ENCODE results near the gene LHX6. TPM values are rescaled to one million over a fixed set of nuclear protein-coding genes. Genes with fewer than 3 reads are reported as not detected.

The LHX6 gene
- total and polyA plus RNA-seq, 2 of the 4 experiments (the other 2 are of a cell fraction): under 0.01 to 0.05 TPM

DNA sequence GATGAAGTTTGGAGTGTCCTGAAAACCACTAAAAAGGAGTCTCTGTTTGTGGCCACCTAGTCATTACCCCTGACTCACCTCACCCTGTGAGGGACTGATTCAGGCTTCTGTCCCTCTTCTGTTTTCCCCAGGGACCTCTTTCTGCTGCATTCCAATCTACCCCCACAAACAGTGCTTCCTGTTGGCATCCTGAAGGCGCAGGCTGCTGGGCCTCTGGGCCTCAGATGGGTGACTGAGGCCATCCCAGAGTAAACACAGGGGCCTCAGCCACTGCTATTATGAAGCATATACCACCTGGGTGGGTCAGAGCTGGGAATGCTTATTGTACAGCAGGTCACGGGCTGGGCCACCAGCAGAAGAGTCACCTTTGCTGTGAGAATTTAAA is 49.1 kb downstream of the LHX6 start:
- no peak overlapping the region for H3K27ac ChIP-seq (ENCODE audit: insufficient read depth, low read length)
- no peak overlapping the region for H4K5ac ChIP-seq (ENCODE audit: low read depth, low read length)
- H2BK120ac ChIP-seq (ENCODE audit: low read depth, low read length): no peak overlapping the region
- 0 out of 2 replicates have a peak, but pooled peaks cover 4% of the 10 kb centered on the region for H3K4me1 ChIP-seq (ENCODE audit: control insufficient read depth, insufficient read depth, low read length)
- no peak overlapping the region for H4K8ac ChIP-seq (ENCODE audit: low read depth in 2 of 2, low read length in 2 of 2)
- H3K9me1 ChIP-seq (ENCODE audit: insufficient read depth, low read length): no peaks in the 10 kb centered on the region
- no peak overlapping the region for H3K14ac ChIP-seq (replicated peaks; ENCODE audit: low read depth, low read length)
- dilution Hi-C loops (cut with HindIII; ENCODE audit: low sequenced_read_pairs, unreplicated experiment): no loop called here
- ATAC-seq (ENCODE audit: low read depth): peak; percentile 42; the same call in 1 of the 2 replicates
- H3K56ac ChIP-seq (ENCODE audit: extremely low read depth, insufficient read depth, low read length): no peak overlapping the region
- no peak overlapping the region for H2AK9ac ChIP-seq (replicated peaks; ENCODE audit: low read depth, low read length, poor library complexity)
- no peak overlapping the region for H4K91ac ChIP-seq (ENCODE audit: insufficient read depth, low read depth, low read length)
- intact Hi-C loops (cut with micrococcal nuclease): no loop called here
- no TSS peak for BruUV-seq (replicated peaks)
- TF ChIP-seq FOS (IDR thresholded peaks at IDR 0.05; ENCODE audit: low read depth, low read length) (no peak), RAD21 (IDR thresholded peaks at IDR 0.05; ENCODE audit: low read length) (no peak), CEBPB (IDR thresholded peaks at IDR 0.05; ENCODE audit: low read depth, low read length) (no peak), NFE2L2 (IDR thresholded peaks at IDR 0.05; ENCODE audit: low read depth, low read length) (no peak), SMC3 (IDR thresholded peaks at IDR 0.05; ENCODE audit: low read depth, low read length) (no peak), BHLHE40 (IDR thresholded peaks at IDR 0.05; ENCODE audit: low read depth, low read length) (no peak), MXI1 (IDR thresholded peaks at IDR 0.05; ENCODE audit: borderline replicate concordance, low read depth, low read length) (no peak), CHD1 (IDR thresholded peaks at IDR 0.05; ENCODE audit: low read depth, low read length) (no peak), RFX5 (IDR thresholded peaks at IDR 0.05; ENCODE audit: low read depth, low read length) (no peak), POLR2A (IDR thresholded peaks at IDR 0.05; ENCODE audit: low read depth, low read length) (no peak), MAZ (IDR thresholded peaks at IDR 0.05; ENCODE audit: borderline replicate concordance, low read depth, low read length) (no peak), MAFK (IDR thresholded peaks at IDR 0.05; ENCODE audit: low read depth, low read length) (no peak), RCOR1 (IDR thresholded peaks at IDR 0.05; ENCODE audit: insufficient replicate concordance, low read length) (no peak)
- TF ChIP-seq, protein P1, sequence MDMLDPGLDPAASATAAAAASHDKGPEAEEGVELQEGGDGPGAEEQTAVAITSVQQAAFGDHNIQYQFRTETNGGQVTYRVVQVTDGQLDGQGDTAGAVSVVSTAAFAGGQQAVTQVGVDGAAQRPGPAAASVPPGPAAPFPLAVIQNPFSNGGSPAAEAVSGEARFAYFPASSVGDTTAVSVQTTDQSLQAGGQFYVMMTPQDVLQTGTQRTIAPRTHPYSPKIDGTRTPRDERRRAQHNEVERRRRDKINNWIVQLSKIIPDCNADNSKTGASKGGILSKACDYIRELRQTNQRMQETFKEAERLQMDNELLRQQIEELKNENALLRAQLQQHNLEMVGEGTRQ (IDR thresholded peaks at IDR 0.05; ENCODE audit: low read depth, low read length): no peak
- TF ChIP-seq, protein P2, sequence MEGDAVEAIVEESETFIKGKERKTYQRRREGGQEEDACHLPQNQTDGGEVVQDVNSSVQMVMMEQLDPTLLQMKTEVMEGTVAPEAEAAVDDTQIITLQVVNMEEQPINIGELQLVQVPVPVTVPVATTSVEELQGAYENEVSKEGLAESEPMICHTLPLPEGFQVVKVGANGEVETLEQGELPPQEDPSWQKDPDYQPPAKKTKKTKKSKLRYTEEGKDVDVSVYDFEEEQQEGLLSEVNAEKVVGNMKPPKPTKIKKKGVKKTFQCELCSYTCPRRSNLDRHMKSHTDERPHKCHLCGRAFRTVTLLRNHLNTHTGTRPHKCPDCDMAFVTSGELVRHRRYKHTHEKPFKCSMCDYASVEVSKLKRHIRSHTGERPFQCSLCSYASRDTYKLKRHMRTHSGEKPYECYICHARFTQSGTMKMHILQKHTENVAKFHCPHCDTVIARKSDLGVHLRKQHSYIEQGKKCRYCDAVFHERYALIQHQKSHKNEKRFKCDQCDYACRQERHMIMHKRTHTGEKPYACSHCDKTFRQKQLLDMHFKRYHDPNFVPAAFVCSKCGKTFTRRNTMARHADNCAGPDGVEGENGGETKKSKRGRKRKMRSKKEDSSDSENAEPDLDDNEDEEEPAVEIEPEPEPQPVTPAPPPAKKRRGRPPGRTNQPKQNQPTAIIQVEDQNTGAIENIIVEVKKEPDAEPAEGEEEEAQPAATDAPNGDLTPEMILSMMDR (conservative IDR thresholded peaks at IDR 0.05; ENCODE audit: low read depth, low read length): no peak
- TF ChIP-seq, protein P3, sequence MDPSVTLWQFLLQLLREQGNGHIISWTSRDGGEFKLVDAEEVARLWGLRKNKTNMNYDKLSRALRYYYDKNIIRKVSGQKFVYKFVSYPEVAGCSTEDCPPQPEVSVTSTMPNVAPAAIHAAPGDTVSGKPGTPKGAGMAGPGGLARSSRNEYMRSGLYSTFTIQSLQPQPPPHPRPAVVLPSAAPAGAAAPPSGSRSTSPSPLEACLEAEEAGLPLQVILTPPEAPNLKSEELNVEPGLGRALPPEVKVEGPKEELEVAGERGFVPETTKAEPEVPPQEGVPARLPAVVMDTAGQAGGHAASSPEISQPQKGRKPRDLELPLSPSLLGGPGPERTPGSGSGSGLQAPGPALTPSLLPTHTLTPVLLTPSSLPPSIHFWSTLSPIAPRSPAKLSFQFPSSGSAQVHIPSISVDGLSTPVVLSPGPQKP (IDR thresholded peaks at IDR 0.05; ENCODE audit: borderline replicate concordance, low read depth, low read length): no peak
- CTCF ChIA-PET: no interaction called here
- H2BK20ac ChIP-seq (ENCODE audit: low read depth, low read length): no peak overlapping the region
- no peaks in the 10 kb centered on the region for H3K79me1 ChIP-seq (ENCODE audit: low read depth in 1 of 2, low read length in 2 of 2)
- H2BK15ac ChIP-seq (ENCODE audit: low read depth, low read length): no peak overlapping the region
- WGBS, 2 experiments (ENCODE audit: extremely low coverage in 2 of 2, insufficient read length in 1 of 2): no CpG with 5 or more reads among the region's 2 CpGs
- H3K4ac ChIP-seq (ENCODE audit: low read depth, low read length): no peak overlapping the region
- no peak overlapping the region for H3K4me3 ChIP-seq (ENCODE audit: insufficient read depth, low read depth, low read length)
- H3K4me2 ChIP-seq (ENCODE audit: low read depth, low read length): no peak overlapping the region
- H2AFZ ChIP-seq (replicated peaks; ENCODE audit: low read length, poor library complexity): peak overlapping the region; percentile 36
- no peak overlapping the region for H3K23ac ChIP-seq (ENCODE audit: low read depth, low read length)
- no peak overlapping the region for H3K9ac ChIP-seq (ENCODE audit: low read depth, low read length)
- H3K18ac ChIP-seq (ENCODE audit: low read depth, low read length): no peak overlapping the region
- DNase-seq: peak; percentile 29
- in situ Hi-C loops (cut with MboI; ENCODE audit: low sequenced_read_pairs): no loop called here
- POLR2A ChIA-PET (ENCODE audit: unreplicated experiment): no interaction called here
- no peaks in the 10 kb centered on the region for H3K9me3 ChIP-seq (ENCODE audit: control insufficient read depth, insufficient read depth, low read length)
- no peaks in the 10 kb centered on the region for H4K20me1 ChIP-seq (ENCODE audit: insufficient read depth, low read length)
- H3K27me3 ChIP-seq (ENCODE audit: control insufficient read depth, insufficient read depth, low read length): peaks cover 39% of the 10 kb centered on the region
- H2BK5ac ChIP-seq (ENCODE audit: low read depth, low read length, poor library complexity, severe bottlenecking): no peak overlapping the region
- H2AK5ac ChIP-seq (ENCODE audit: low read depth, low read length): no peak overlapping the region
- H3K36me3 ChIP-seq (ENCODE audit: control insufficient read depth, insufficient read depth, low read length): no peaks in the 10 kb centered on the region
